ENCODE measurements around the gene HERC3.

HERC3 gene

GRCh38 chr4:88591787-88592599, at the start of gene HERC3:
Gene HERC3, plus strand, starts transcription at chr4:88592480. Its CDS starts 13,344 bp downstream, at chr4:88605824.
- Histone ChIP-seq H3K27ac (ENCODE audit: low read length) (peak within 1 kb of the TSS; percentile 36; the same call in 1 of the 2 replicates), H3K36me3 (replicated peaks; ENCODE audit: insufficient read depth, low read length) (no peaks in the 10 kb centered on the region), H3K9me3 (replicated peaks; ENCODE audit: insufficient read depth, low read length) (no peaks in the 10 kb centered on the region)

GRCh38 chr4:88549815-88550214, 42.5 kb upstream of the HERC3 start:
- H3K79me2 ChIP-seq (ENCODE audit: low read length), result no peaks in the 10 kb centered on the region
- no peaks in the 10 kb centered on the region for H3K9me3 ChIP-seq (replicated peaks; ENCODE audit: insufficient read depth, low read length)
- H3K9me2 ChIP-seq (replicated peaks; ENCODE audit: insufficient read depth, low read length), result no peaks in the 10 kb centered on the region
- TF ChIP-seq EZH2phosphoT487 (IDR thresholded peaks at IDR 0.05; ENCODE audit: low read length) (no peak), CTCF (IDR thresholded peaks at IDR 0.05; ENCODE audit: low read length) (no peak), EZH2 (optimal IDR thresholded peaks at IDR 0.05; ENCODE audit: low read depth, low read length) (no peak)
- H3K27ac ChIP-seq (ENCODE audit: low read length), result no peak overlapping the region
- no peak overlapping the region for H3K4me2 ChIP-seq (ENCODE audit: low read depth, low read length)
- no peaks in the 10 kb centered on the region for H4K20me1 ChIP-seq (ENCODE audit: insufficient read depth, low read length)
- H3K4me3 ChIP-seq (ENCODE audit: low read length), result no peak overlapping the region
- no peak overlapping the region for H2AFZ ChIP-seq (ENCODE audit: low read length)
- no peak overlapping the region for H3K9ac ChIP-seq (ENCODE audit: low read length)
- DNase-seq, result no peak
- no peaks in the 10 kb centered on the region for H3K4me1 ChIP-seq (ENCODE audit: low read length)
- no peaks in the 10 kb centered on the region for H3F3A ChIP-seq (ENCODE audit: insufficient read depth, low read length)
- H3K27me3 ChIP-seq (replicated peaks; ENCODE audit: insufficient read depth, low read length), result no peaks in the 10 kb centered on the region
- no peaks in the 10 kb centered on the region for H3K36me3 ChIP-seq (replicated peaks; ENCODE audit: insufficient read depth, low read length)

More at GRCh38 chr4:88591787-88592599, at the start of gene HERC3:
- H3K9ac ChIP-seq (ENCODE audit: low read length), result peak within 1 kb of the TSS; percentile 78
- no peaks in the 10 kb centered on the region for H3F3A ChIP-seq (ENCODE audit: insufficient read depth, low read length)
- H2AFZ ChIP-seq (ENCODE audit: low read length), result peak within 1 kb of the TSS; percentile 78
- peaks cover 4% of the 10 kb centered on the region; the same call in 1 of the 2 replicates for H3K27me3 ChIP-seq (replicated peaks; ENCODE audit: insufficient read depth, low read length)
- TF ChIP-seq EZH2phosphoT487 (IDR thresholded peaks at IDR 0.05; ENCODE audit: low read length) (no peak), CTCF (IDR thresholded peaks at IDR 0.05; ENCODE audit: low read length) (no peak), EZH2 (optimal IDR thresholded peaks at IDR 0.05; ENCODE audit: low read depth, low read length) (no peak)
- H3K4me2 ChIP-seq (ENCODE audit: low read depth, low read length), result peak within 1 kb of the TSS; percentile 76
- peak; percentile 88 for DNase-seq
- 0 out of 2 replicates have a peak, but pooled peaks cover 15% of the 10 kb centered on the region for H3K79me2 ChIP-seq (ENCODE audit: low read length)
- peak within 1 kb of the TSS; percentile 89 for H3K4me3 ChIP-seq (ENCODE audit: low read length)
- no peaks in the 10 kb centered on the region for H3K9me2 ChIP-seq (replicated peaks; ENCODE audit: insufficient read depth, low read length)
- H3K4me1 ChIP-seq (ENCODE audit: low read length), result peaks cover 8% of the 10 kb centered on the region; the same call in 1 of the 2 replicates
- no peaks in the 10 kb centered on the region for H4K20me1 ChIP-seq (ENCODE audit: insufficient read depth, low read length)

DNA sequence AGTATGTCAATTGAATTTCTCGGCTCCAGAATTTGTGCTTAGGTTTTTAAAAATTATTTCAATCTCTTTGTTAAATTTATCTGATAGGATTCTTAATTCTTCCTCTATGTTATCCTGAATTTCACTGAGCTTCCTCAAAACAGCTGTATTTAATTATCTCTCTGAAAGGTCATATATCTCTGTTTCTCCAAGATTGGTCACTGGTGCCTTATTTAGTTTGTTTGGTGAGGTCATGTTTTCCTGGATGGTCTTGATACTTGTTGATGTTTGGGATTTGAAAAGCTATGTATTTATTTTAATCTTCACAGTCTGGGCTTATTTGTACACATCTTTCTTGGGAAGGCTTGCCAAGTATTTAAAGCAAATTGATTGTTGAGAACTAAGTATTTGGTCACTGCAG, 24.7 kb upstream of the HERC3 start:
- H3K36me3 ChIP-seq (replicated peaks; ENCODE audit: insufficient read depth, low read length), result no peaks in the 10 kb centered on the region
- H3K9me2 ChIP-seq (replicated peaks; ENCODE audit: insufficient read depth, low read length), result no peaks in the 10 kb centered on the region
- H3K9ac ChIP-seq (ENCODE audit: low read length), result no peak overlapping the region
- H3F3A ChIP-seq (ENCODE audit: insufficient read depth, low read length), result no peaks in the 10 kb centered on the region
- no peaks in the 10 kb centered on the region for H3K4me1 ChIP-seq (ENCODE audit: low read length)
- H3K4me2 ChIP-seq (ENCODE audit: low read depth, low read length), result no peak overlapping the region
- no peak overlapping the region for H3K27ac ChIP-seq (ENCODE audit: low read length)
- H2AFZ ChIP-seq (ENCODE audit: low read length), result no peak overlapping the region
- H3K9me3 ChIP-seq (replicated peaks; ENCODE audit: insufficient read depth, low read length), result no peaks in the 10 kb centered on the region
- no peak for DNase-seq
- no peaks in the 10 kb centered on the region for H4K20me1 ChIP-seq (ENCODE audit: insufficient read depth, low read length)
- H3K79me2 ChIP-seq (ENCODE audit: low read length), result no peaks in the 10 kb centered on the region
- H3K4me3 ChIP-seq (ENCODE audit: low read length), result no peak overlapping the region
- no peaks in the 10 kb centered on the region for H3K27me3 ChIP-seq (replicated peaks; ENCODE audit: insufficient read depth, low read length)
- no peak for TF ChIP-seq EZH2 (optimal IDR thresholded peaks at IDR 0.05; ENCODE audit: low read depth, low read length)
- TF ChIP-seq EZH2phosphoT487 (IDR thresholded peaks at IDR 0.05; ENCODE audit: low read length), result no peak
- TF ChIP-seq CTCF (IDR thresholded peaks at IDR 0.05; ENCODE audit: low read length), result no peak
